Activated CD8-positive, alpha-beta T cell treated with anti-CD3 and anti-CD28 coated beads, Interleukin-2, amount 10 ng/mL, durations not matched to agents 7 days and 5 days (primary cell): ENCODE data around the gene RSRC1. TPM values are rescaled to one million over a fixed set of nuclear protein-coding genes. Genes with fewer than 3 reads are reported as not detected.
"Not testable (repeated sequence)": the region's sequence is repeated elsewhere in the genome, so short reads cannot be mapped to it uniquely, and the experiment has no call there.

Source experiments
- ATAC-seq: fragments of 150-1000 bp; cut with Tn5 transposase; one replicate; pipeline ENCODE4 v1.10.0; 2021; ENCODE audit warnings: moderate library complexity
- CTCF ChIA-PET: fragments of 350-600 bp; sonication (Branson Sonifier 250); formaldehyde crosslinking; loops from one replicate; lab custom pipeline; 2021; ENCODE audit warnings: antibody characterized with exemption; lab: Charles Lee
- POLR2A ChIA-PET: fragments of 350-600 bp; sonication (Branson Sonifier 250); formaldehyde crosslinking; loops from one replicate; lab custom pipeline; 2021; ENCODE audit warnings: antibody characterized with exemption; lab: Charles Lee
- DNase-seq: peaks from one replicate; pipeline ENCODE4 v3.0.0-alpha.2; 2020
- H3K27ac Mint-ChIP-seq: one replicate; pipeline ENCODE4 v1.8.0; 2021; ENCODE audit warnings: mild to moderate bottlenecking, mixed read lengths
- H3K27me3 Mint-ChIP-seq: one replicate; pipeline ENCODE4 v1.8.0; 2021; ENCODE audit warnings: low read depth, mixed read lengths
- H3K36me3 Mint-ChIP-seq: one replicate; pipeline ENCODE4 v1.8.0; 2021; ENCODE audit warnings: low read depth, mixed read lengths
- H3K4me1 Mint-ChIP-seq: one replicate; pipeline ENCODE4 v1.8.0; 2021; ENCODE audit warnings: low read depth, mixed read lengths
- H3K4me3 Mint-ChIP-seq: one replicate; pipeline ENCODE4 v1.8.0; 2021; ENCODE audit warnings: mild to moderate bottlenecking, mixed read lengths
- H3K9me3 Mint-ChIP-seq: one replicate; pipeline ENCODE4 v1.8.0; 2022; ENCODE audit warnings: mixed read lengths; ENCODE audit not compliant: insufficient read depth
- total RNA-seq, 2 experiments: library from RNA; stranded (reverse); gene quantifications; one replicate each; pipeline ENCODE4 v1.2.3, GENCODE V29; 2021

RSRC1 gene
- total RNA-seq, 2 experiments from 2014 or later, result 44.9 to 47.9 TPM

DNA sequence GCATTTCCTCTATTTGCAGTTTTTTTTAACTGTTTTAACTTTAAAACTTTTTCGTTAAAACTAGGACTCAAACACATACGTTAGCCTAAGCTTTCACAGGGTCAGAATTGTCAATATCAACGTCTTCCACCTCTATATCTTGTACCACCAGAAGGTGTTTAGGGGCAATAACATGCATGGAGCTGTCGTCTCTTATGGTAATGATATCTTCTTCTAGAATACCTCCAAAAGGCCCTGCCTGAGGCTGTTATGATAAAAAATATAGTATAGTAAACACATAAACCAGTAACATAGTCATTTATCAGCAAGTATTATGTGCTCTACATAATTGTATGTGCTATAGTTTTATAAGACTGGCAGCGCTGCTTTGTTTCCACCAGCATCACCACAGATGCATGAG lies 384.8 kb downstream of the RSRC1 start:
- H3K36me3 Mint-ChIP-seq, result peaks cover 2% of the 10 kb centered on the region
- CTCF ChIA-PET, result no interaction called here
- no peaks in the 10 kb centered on the region for H3K27me3 Mint-ChIP-seq

GRCh38 chr3:158495398-158495902 lies 385.6 kb downstream of the RSRC1 start:
- DNase-seq, H3K4me3 Mint-ChIP-seq, H3K4me1 Mint-ChIP-seq, ATAC-seq, POLR2A ChIA-PET, H3K27me3 Mint-ChIP-seq, CTCF ChIA-PET, H3K9me3 Mint-ChIP-seq, H3K27ac Mint-ChIP-seq, H3K36me3 Mint-ChIP-seq: not testable (repeated sequence)

More for the DNA sequence above, 384.8 kb downstream of the RSRC1 start:
- no peaks in the 10 kb centered on the region for H3K4me1 Mint-ChIP-seq
- H3K9me3 Mint-ChIP-seq, result peaks cover 3% of the 10 kb centered on the region
- no peak for DNase-seq
- POLR2A ChIA-PET, result no interaction called here
- no peak overlapping the region for H3K27ac Mint-ChIP-seq
- no peak for ATAC-seq
- H3K4me3 Mint-ChIP-seq, result no peak overlapping the region

DNA sequence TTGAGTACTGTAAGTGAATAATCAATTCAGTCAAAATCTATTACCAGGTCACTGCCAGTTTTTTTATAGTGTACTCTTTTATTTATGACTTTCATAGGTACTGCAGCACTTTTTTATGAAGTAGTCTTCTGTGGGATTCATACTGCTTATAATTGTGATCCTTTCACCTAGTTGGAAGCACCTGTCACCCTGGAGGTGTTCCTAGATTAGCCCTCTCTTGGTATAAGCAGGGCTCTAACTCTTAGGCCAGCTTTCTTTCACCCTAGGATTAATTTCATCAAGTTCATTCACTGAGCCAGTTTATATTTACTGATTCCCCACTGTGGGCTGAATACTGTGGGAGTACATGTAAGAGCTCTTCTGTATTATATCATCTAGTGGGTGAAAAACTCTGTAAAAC lies 395.2 kb downstream of the RSRC1 start:
- Mint-ChIP-seq H3K9me3 (peaks cover 9% of the 10 kb centered on the region), H3K27me3 (no peaks in the 10 kb centered on the region), H3K27ac (no peak overlapping the region), H3K36me3 (no peaks in the 10 kb centered on the region), H3K4me1 (no peaks in the 10 kb centered on the region), H3K4me3 (no peak overlapping the region)
- DNase-seq (no peak), ATAC-seq (no peak)
- ChIA-PET POLR2A (no interaction called here), CTCF (no interaction called here)

GRCh38 chr3:158506456-158506855 lies 396.6 kb downstream of the RSRC1 start:
- ChIA-PET CTCF (no interaction called here), POLR2A (no interaction called here)
- DNase-seq (no peak), ATAC-seq (no peak)
- no peaks in the 10 kb centered on the region for H3K36me3 Mint-ChIP-seq
- no peaks in the 10 kb centered on the region for H3K4me1 Mint-ChIP-seq
- no peaks in the 10 kb centered on the region for H3K27me3 Mint-ChIP-seq
- H3K9me3 Mint-ChIP-seq, result peaks cover 3% of the 10 kb centered on the region
- H3K4me3 Mint-ChIP-seq, result no peak overlapping the region
- no peak overlapping the region for H3K27ac Mint-ChIP-seq

DNA sequence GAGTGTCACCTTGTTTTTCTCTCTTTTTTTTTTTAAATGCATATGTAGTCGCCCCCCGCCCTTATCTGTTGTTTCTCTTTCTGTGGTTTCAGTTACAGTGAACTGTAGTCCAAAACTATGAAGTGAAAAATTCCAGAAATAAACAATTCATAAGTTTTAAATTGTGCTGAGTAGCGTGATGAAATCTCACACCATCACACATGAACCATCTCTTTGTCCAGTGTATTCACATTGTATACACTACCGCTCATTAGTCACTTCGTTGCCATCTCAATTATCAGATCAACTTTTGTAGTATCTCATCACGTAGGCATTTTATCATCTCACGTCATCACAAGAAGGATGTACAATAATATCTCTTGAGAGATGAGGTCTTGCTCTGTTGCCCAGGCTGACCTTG lies 398.6 kb downstream of the RSRC1 start:
- CTCF ChIA-PET, result no interaction called here
- Mint-ChIP-seq H3K4me3 (no peak overlapping the region), H3K9me3 (no peaks in the 10 kb centered on the region), H3K4me1 (no peaks in the 10 kb centered on the region), H3K27me3 (no peaks in the 10 kb centered on the region), H3K36me3 (no peaks in the 10 kb centered on the region), H3K27ac (no peak overlapping the region)
- no peak for ATAC-seq
- POLR2A ChIA-PET, result no interaction called here
- DNase-seq, result no peak

DNA sequence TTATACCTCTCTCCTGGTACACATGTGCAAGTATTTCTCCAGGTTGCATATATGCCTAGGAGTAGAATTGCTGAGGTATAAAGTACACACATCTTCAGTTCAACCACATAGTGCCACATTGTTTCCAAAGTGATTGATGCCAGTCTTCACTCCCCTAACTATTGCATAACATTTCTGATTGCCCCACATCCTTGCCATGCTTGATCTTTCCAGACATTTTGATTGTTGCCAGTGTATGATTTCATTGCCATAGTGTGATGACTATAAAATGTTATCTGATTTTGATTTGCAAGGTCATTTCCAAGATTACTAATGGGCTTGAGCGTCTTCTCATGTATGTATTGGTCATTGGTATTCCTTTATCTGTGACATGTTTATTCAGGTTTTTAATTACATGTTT lies 400.0 kb downstream of the RSRC1 start:
- ATAC-seq (no peak), DNase-seq (no peak)
- Mint-ChIP-seq H3K9me3 (peaks cover 3% of the 10 kb centered on the region), H3K4me1 (no peaks in the 10 kb centered on the region), H3K4me3 (no peak overlapping the region), H3K27me3 (no peaks in the 10 kb centered on the region), H3K27ac (no peak overlapping the region), H3K36me3 (no peaks in the 10 kb centered on the region)
- ChIA-PET CTCF (no interaction called here), POLR2A (no interaction called here)

DNA sequence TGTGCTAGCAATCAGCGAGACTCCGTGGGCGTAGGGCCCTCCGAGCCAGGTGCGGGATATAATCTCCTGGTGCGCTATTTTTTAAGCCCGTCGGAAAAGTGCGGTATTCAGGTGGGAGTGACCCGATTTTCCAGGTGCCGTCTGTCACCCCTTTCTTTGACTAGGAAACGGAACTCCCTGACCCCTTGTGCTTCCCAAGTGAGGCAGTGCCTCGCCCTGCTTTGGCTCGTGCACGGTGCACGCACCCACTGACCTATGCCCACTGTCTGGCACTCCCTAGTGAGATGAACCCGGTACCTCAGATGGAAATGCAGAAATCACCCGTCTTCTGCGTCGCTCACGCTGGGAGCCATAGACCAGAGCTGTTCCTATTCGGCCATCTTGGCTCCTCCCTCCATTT lies 406.8 kb downstream of the RSRC1 start:
- ATAC-seq, H3K4me3 Mint-ChIP-seq, H3K4me1 Mint-ChIP-seq, CTCF ChIA-PET, H3K9me3 Mint-ChIP-seq, DNase-seq, H3K27ac Mint-ChIP-seq, H3K36me3 Mint-ChIP-seq, H3K27me3 Mint-ChIP-seq, POLR2A ChIA-PET: not testable (repeated sequence)

GRCh38 chr3:158519776-158520175 lies 409.9 kb downstream of the RSRC1 start:
- CTCF ChIA-PET, result no interaction called here
- POLR2A ChIA-PET, result no interaction called here
- no peaks in the 10 kb centered on the region for H3K36me3 Mint-ChIP-seq
- peaks cover 6% of the 10 kb centered on the region for H3K9me3 Mint-ChIP-seq
- H3K4me3 Mint-ChIP-seq, result no peak overlapping the region
- H3K27ac Mint-ChIP-seq, result no peak overlapping the region
- ATAC-seq, result no peak
- H3K27me3 Mint-ChIP-seq, result no peaks in the 10 kb centered on the region
- H3K4me1 Mint-ChIP-seq, result no peaks in the 10 kb centered on the region
- DNase-seq, result no peak

- no peak for ATAC-seq
- Mint-ChIP-seq H3K9me3 (peaks cover 6% of the 10 kb centered on the region), H3K4me1 (no peaks in the 10 kb centered on the region), H3K4me3 (no peak overlapping the region), H3K27me3 (no peaks in the 10 kb centered on the region), H3K27ac (no peak overlapping the region), H3K36me3 (no peaks in the 10 kb centered on the region)
- ChIA-PET POLR2A (no interaction called here), CTCF (no interaction called here)
- DNase-seq, result no peak
Measured at GRCh38 chr3:158520433-158520832, 410.5 kb downstream of the RSRC1 start.

DNA sequence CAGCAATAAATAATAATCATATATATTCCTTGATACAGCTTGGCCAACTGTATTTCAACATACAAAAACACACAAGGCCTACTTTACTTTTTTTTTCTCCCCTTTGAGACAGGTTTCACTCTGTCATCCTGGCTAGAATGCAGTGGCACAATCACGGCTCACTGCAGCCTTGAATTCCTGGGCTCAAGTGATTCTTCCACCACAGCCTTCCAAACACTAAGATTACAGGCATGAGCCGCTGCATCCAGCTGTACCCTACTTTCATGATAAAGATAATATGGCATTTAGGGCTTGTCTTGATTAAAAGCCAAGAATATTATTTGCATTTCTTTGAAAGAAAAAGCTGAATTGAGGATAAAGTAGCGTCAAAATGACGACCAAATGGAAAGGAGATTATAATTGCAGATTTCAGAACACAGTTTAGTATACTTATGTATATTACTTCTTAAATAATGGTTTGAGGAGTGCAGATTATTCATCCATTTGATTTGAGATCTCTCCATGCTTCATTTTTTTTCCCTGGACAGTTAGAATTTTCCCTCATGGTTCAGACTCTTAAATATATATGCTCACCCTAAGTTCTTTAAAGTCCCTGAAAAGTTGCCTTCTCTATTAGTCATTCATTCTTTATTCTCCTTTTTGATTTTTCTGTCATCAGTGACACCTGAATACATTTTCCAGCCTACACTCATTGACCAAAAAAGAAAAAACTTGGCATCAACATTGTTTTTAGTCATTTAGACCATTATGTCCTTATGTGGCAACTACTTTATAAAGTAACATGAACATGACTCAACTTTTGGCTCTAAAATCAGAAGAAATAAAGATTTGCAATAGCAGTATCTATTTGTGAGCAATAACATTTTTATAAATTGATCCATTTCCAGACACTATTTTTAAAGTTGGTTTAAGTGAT lies 412.6 kb downstream of the RSRC1 start:
- Mint-ChIP-seq H3K9me3 (no peaks in the 10 kb centered on the region), H3K27me3 (no peaks in the 10 kb centered on the region), H3K36me3 (no peaks in the 10 kb centered on the region), H3K4me3 (no peak overlapping the region), H3K27ac (no peak overlapping the region), H3K4me1 (no peaks in the 10 kb centered on the region)
- ChIA-PET POLR2A (no interaction called here), CTCF (interaction anchor here (1.1 to 1.4 kb wide), 2 partner anchors 8 to 9 kb away, joined by 3 read pairs; no protein-coding TSS in a partner anchor)
- ATAC-seq, result no peak
- DNase-seq, result no peak

GRCh38 chr3:158528076-158528674 lies 418.3 kb downstream of the RSRC1 start:
- H3K9me3 Mint-ChIP-seq, result no peaks in the 10 kb centered on the region
- DNase-seq (no peak), ATAC-seq (no peak)
- no peaks in the 10 kb centered on the region for H3K27me3 Mint-ChIP-seq
- no peaks in the 10 kb centered on the region for H3K4me1 Mint-ChIP-seq
- H3K27ac Mint-ChIP-seq, result no peak overlapping the region
- CTCF ChIA-PET, result no interaction called here
- H3K4me3 Mint-ChIP-seq, result no peak overlapping the region
- no peaks in the 10 kb centered on the region for H3K36me3 Mint-ChIP-seq
- POLR2A ChIA-PET, result no interaction called here

GRCh38 chr3:158531334-158531733 lies 421.4 kb downstream of the RSRC1 start:
- H3K27ac Mint-ChIP-seq, result no peak overlapping the region
- ChIA-PET POLR2A (no interaction called here), CTCF (interaction anchor here (0.6 to 1.7 kb wide), 2 partner anchors 10 to 925 kb away, joined by 3 read pairs; no protein-coding TSS in a partner anchor)
- no peak for ATAC-seq
- H3K36me3 Mint-ChIP-seq, result no peaks in the 10 kb centered on the region
- no peaks in the 10 kb centered on the region for H3K27me3 Mint-ChIP-seq
- no peak for DNase-seq
- no peak overlapping the region for H3K4me3 Mint-ChIP-seq
- H3K9me3 Mint-ChIP-seq, result no peaks in the 10 kb centered on the region
- H3K4me1 Mint-ChIP-seq, result no peaks in the 10 kb centered on the region
